ENCODE measurements around the gene APBB2.

DNA sequence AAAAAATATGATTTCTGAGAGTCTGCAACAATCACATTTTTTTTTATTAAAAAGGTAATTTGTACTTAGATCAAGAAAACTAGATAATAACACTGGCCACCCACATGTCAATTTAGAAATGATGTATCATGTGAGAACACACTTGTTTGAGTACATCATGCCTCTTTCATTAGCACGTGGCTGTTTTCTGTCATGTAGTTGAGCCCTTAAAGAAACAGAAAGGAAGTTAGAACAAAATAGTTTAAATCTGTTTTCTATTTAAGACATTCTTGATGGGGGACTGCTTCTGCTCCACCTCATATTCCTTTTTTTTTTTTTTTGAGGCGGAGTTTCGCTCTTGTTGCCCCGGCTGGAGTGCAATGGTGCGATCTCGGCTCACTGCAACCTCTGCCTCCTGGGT is 257.1 kb downstream of the APBB2 start:
- TF ChIP-seq CTCF (IDR thresholded peaks at IDR 0.05) = no peak
- TF ChIP-seq EZH2 (IDR thresholded peaks at IDR 0.05; ENCODE audit: borderline replicate concordance, insufficient read depth, low read depth, low read length, poor library complexity, severe bottlenecking) = no peak
